ENCODE data around the gene CCDC85C. TPM values are rescaled to one million over a fixed set of nuclear protein-coding genes. Genes with fewer than 3 reads are reported as not detected.

The CCDC85C gene
- total RNA-seq, 1 experiment from 2014 or later: 36.4 TPM

GRCh38 chr14:99514552-99515300, 89.3 kb downstream of the CCDC85C start:
- CTCF ChIA-PET: no interaction called here
- 0 out of 2 replicates have a peak, but pooled peaks cover 3% of the 10 kb centered on the region for H4K20me1 ChIP-seq (ENCODE audit: low read length)
- intact Hi-C loops (cut with micrococcal nuclease): no loop called here

GRCh38 chr14:99513946-99514551, 90.0 kb downstream of the CCDC85C start:
- no peak overlapping the region for H3K27ac ChIP-seq (ENCODE audit: low read length)
- no peaks in the 10 kb centered on the region for H3K27me3 ChIP-seq (ENCODE audit: low read length)
- H3K9ac ChIP-seq (ENCODE audit: low read length): no peak overlapping the region
- H4K20me1 ChIP-seq (ENCODE audit: low read length): 0 out of 2 replicates have a peak, but pooled peaks cover 3% of the 10 kb centered on the region
- H3K4me1 ChIP-seq (ENCODE audit: insufficient read depth, low read length): no peaks in the 10 kb centered on the region
- no peaks in the 10 kb centered on the region for H3K9me3 ChIP-seq (ENCODE audit: low read length)
- H3K4me2 ChIP-seq (ENCODE audit: low read length): no peak overlapping the region
- no peak overlapping the region for H2AFZ ChIP-seq (ENCODE audit: low read length)
- ChIA-PET POLR2A (ENCODE audit: unreplicated experiment) (no interaction called here), CTCF (no interaction called here)
- intact Hi-C loops (cut with micrococcal nuclease): no loop called here
- TF ChIP-seq EZH2phosphoT487 (IDR thresholded peaks at IDR 0.05; ENCODE audit: borderline replicate concordance, low read length): no peak
- TF ChIP-seq EZH2 (IDR thresholded peaks at IDR 0.05; ENCODE audit: low read length, unreplicated experiment): no peak
- TF ChIP-seq CTCF (conservative IDR thresholded peaks at IDR 0.05; ENCODE audit: low read depth, low read length): no peak
- no peak overlapping the region for H3K4me3 ChIP-seq (ENCODE audit: low read length)
- H3K79me2 ChIP-seq (ENCODE audit: low read length): peaks cover 9% of the 10 kb centered on the region; the same call in 1 of the 2 replicates
- no peaks in the 10 kb centered on the region for H3F3A ChIP-seq (ENCODE audit: low read length, unreplicated experiment)
- DNase-seq: no peak
- no TSS peak for BruUV-seq (replicated peaks)
- no peaks in the 10 kb centered on the region for H3K9me2 ChIP-seq (replicated peaks; ENCODE audit: low read length)
- no peak for ATAC-seq
- peaks cover 14% of the 10 kb centered on the region for H3K36me3 ChIP-seq (ENCODE audit: low read depth, low read length)

More at GRCh38 chr14:99514552-99515300, 89.3 kb downstream of the CCDC85C start:
- no peak for TF ChIP-seq EZH2 (IDR thresholded peaks at IDR 0.05; ENCODE audit: low read length, unreplicated experiment)
- H3K9me3 ChIP-seq (ENCODE audit: low read length): no peaks in the 10 kb centered on the region
- no peak overlapping the region for H3K9ac ChIP-seq (ENCODE audit: low read length)
- H3K79me2 ChIP-seq (ENCODE audit: low read length): peaks cover 9% of the 10 kb centered on the region; the same call in 1 of the 2 replicates
- H3K4me2 ChIP-seq (ENCODE audit: low read length): no peak overlapping the region
- no peaks in the 10 kb centered on the region for H3K4me1 ChIP-seq (ENCODE audit: insufficient read depth, low read length)
- no peak for ATAC-seq
- no peaks in the 10 kb centered on the region for H3K27me3 ChIP-seq (ENCODE audit: low read length)
- no peak overlapping the region for H2AFZ ChIP-seq (ENCODE audit: low read length)
- peaks cover 7% of the 10 kb centered on the region; the same call in 1 of the 2 replicates for H3K36me3 ChIP-seq (ENCODE audit: low read depth, low read length)
- H3K9me2 ChIP-seq (replicated peaks; ENCODE audit: low read length): no peaks in the 10 kb centered on the region
- no peaks in the 10 kb centered on the region for H3F3A ChIP-seq (ENCODE audit: low read length, unreplicated experiment)
- H3K27ac ChIP-seq (ENCODE audit: low read length): no peak overlapping the region
- POLR2A ChIA-PET (ENCODE audit: unreplicated experiment): no interaction called here
- BruUV-seq (replicated peaks): no TSS peak
- DNase-seq: no peak
- H3K4me3 ChIP-seq (ENCODE audit: low read length): no peak overlapping the region

- Histone ChIP-seq H3K9me3 (ENCODE audit: low read length) (no peaks in the 10 kb centered on the region), H3K9me2 (replicated peaks; ENCODE audit: low read length) (no peaks in the 10 kb centered on the region), H3K4me3 (ENCODE audit: low read length) (no peak overlapping the region), H3F3A (ENCODE audit: low read length, unreplicated experiment) (no peaks in the 10 kb centered on the region), H3K4me1 (ENCODE audit: insufficient read depth, low read length) (no peaks in the 10 kb centered on the region), H3K4me2 (ENCODE audit: low read length) (no peak overlapping the region), H3K9ac (ENCODE audit: low read length) (no peak overlapping the region), H3K27ac (ENCODE audit: low read length) (no peak overlapping the region), H2AFZ (ENCODE audit: low read length) (no peak overlapping the region), H3K27me3 (ENCODE audit: low read length) (no peaks in the 10 kb centered on the region), H3K36me3 (ENCODE audit: low read depth, low read length) (peaks cover 22% of the 10 kb centered on the region), H4K20me1 (ENCODE audit: low read length) (no peaks in the 10 kb centered on the region), H3K79me2 (ENCODE audit: low read length) (0 out of 2 replicates have a peak, but pooled peaks cover 5% of the 10 kb centered on the region)
- TF ChIP-seq CTCF (conservative IDR thresholded peaks at IDR 0.05; ENCODE audit: low read depth, low read length) (no peak), EZH2phosphoT487 (IDR thresholded peaks at IDR 0.05; ENCODE audit: borderline replicate concordance, low read length) (no peak), EZH2 (IDR thresholded peaks at IDR 0.05; ENCODE audit: low read length, unreplicated experiment) (no peak)
- DNase-seq (no peak), ATAC-seq (no peak)
- intact Hi-C loops (cut with micrococcal nuclease): no loop called here
- BruUV-seq (replicated peaks): no TSS peak
- CTCF ChIA-PET: no interaction called here
- POLR2A ChIA-PET (ENCODE audit: unreplicated experiment): no interaction called here
These were observed 90.8 kb downstream of the CCDC85C start for GRCh38 chr14:99513183-99513694.

Measured in PC-3 (cell line).